GM23248 (cell line): ENCODE measurements around the gene ELFN1. TPM values are rescaled to one million over a fixed set of nuclear protein-coding genes. Genes with fewer than 3 reads are reported as not detected.

Experiments
- DNase-seq: peaks from one replicate; pipeline ENCODE4 v3.0.0-alpha.2; 2015
- H2AFZ ChIP-seq: fragments of 200-600 bp; sonication (generic); 2 replicates; pipeline ENCODE4 v1.6.1; 2016; ENCODE audit warnings: antibody characterized with exemption
- H3F3A ChIP-seq: fragments of 200-600 bp; sonication (generic); 2 replicates; pipeline ENCODE4 v1.6.1; 2016; ENCODE audit warnings: mild to moderate bottlenecking, antibody characterized with exemption, mixed run types; ENCODE audit not compliant: insufficient read depth
- H3K27ac ChIP-seq: fragments of 200-600 bp; sonication (generic); 2 replicates; pipeline ENCODE4 v1.5.1; 2016; ENCODE audit warnings: mild to moderate bottlenecking
- H3K27me3 ChIP-seq: fragments of 200-600 bp; sonication (generic); replicated peaks from 2 replicates; pipeline ENCODE4 v1.6.1; 2016; ENCODE audit warnings: mild to moderate bottlenecking; ENCODE audit not compliant: insufficient read depth
- H3K36me3 ChIP-seq: fragments of 200-600 bp; sonication (generic); 2 replicates; pipeline ENCODE4 v1.6.1; 2016; ENCODE audit warnings: low read depth, mild to moderate bottlenecking
- H3K4me1 ChIP-seq: fragments of 200-600 bp; sonication (generic); 2 replicates; pipeline ENCODE4 v1.6.1; 2016; ENCODE audit warnings: mild to moderate bottlenecking; ENCODE audit not compliant: insufficient read depth
- H3K4me2 ChIP-seq: fragments of 200-600 bp; sonication (generic); one replicate; pipeline ENCODE4 v1.6.1; 2016; ENCODE audit warnings: mild to moderate bottlenecking; ENCODE audit not compliant: unreplicated experiment
- H3K4me3 ChIP-seq: fragments of 200-600 bp; sonication (generic); 2 replicates; pipeline ENCODE4 v1.5.1; 2016; ENCODE audit warnings: mild to moderate bottlenecking
- H3K79me2 ChIP-seq: fragments of 200-600 bp; sonication (generic); 2 replicates; pipeline ENCODE4 v1.6.1; 2016; ENCODE audit warnings: mild to moderate bottlenecking; ENCODE audit not compliant: insufficient read depth
- H3K9ac ChIP-seq: fragments of 200-600 bp; sonication (generic); 2 replicates; pipeline ENCODE4 v1.6.1; 2016; ENCODE audit warnings: mild to moderate bottlenecking
- H3K9me2 ChIP-seq: fragments of 200-600 bp; sonication (generic); 2 replicates; pipeline ENCODE4 v1.6.1; 2016; ENCODE audit warnings: mixed run types, mild to moderate bottlenecking, moderate library complexity; ENCODE audit not compliant: insufficient read depth
- H3K9me3 ChIP-seq: fragments of 200-600 bp; sonication (generic); one replicate; pipeline ENCODE4 v1.6.1; 2017; ENCODE audit warnings: low read depth
- H4K20me1 ChIP-seq: fragments of 200-600 bp; sonication (generic); 2 replicates; pipeline ENCODE4 v1.6.0; 2016; ENCODE audit not compliant: insufficient read depth
- EZH2 ChIP-seq: fragments of 200-600 bp; sonication (generic); IDR thresholded peaks from 2 replicates; pipeline ENCODE4 v1.6.1; 2018; ENCODE audit warnings: antibody characterized with exemption, mild to moderate bottlenecking; ENCODE audit not compliant: insufficient read depth, poor library complexity, severe bottlenecking
- EZH2phosphoT487 ChIP-seq: fragments of 200-600 bp; sonication (generic); IDR thresholded peaks from 2 replicates; pipeline ENCODE4 v1.6.1; 2018; ENCODE audit warnings: antibody characterized with exemption, moderate library complexity, mild to moderate bottlenecking, low read depth; ENCODE audit not compliant: insufficient read depth
- WGBS, 2 experiments: methylation state at CpG; one replicate each; pipeline ENCODE4 v1.1.6; 2015 to 2017; ENCODE audit warnings: low lambda C conversion rate in 2 of 2, low coverage in 1 of 2; ENCODE audit errors: missing lambda C conversion rate in 2 of 2; 5-methylcytosine and 5-hydroxymethylcytosine counted together
- in situ Hi-C: fragments of 300-500 bp; cut with MboI; formaldehyde crosslinking; loops from 2 replicates; pipeline ENCODE4 v1.15.0; 2020
- polyA plus RNA-seq: library from polyadenylated mRNA; unstranded; fragments of >200 nt; fragmentation: Nextera tagmentation; extraction: Ambion mirVana; gene quantifications from 2 replicates; pipeline ENCODE4 v1.2.1, GENCODE V29; 2016
- total RNA-seq: library from RNA; depleted of rRNA; stranded (reverse); fragments of >200 nt; shearing (Covaris generic); gene quantifications from 2 replicates; pipeline ENCODE4 v1.2.3, GENCODE V29; 2014

ELFN1 gene
- total and polyA plus RNA-seq, 2 experiments from 2014 or later, result 0.13 to 6.2 TPM

DNA sequence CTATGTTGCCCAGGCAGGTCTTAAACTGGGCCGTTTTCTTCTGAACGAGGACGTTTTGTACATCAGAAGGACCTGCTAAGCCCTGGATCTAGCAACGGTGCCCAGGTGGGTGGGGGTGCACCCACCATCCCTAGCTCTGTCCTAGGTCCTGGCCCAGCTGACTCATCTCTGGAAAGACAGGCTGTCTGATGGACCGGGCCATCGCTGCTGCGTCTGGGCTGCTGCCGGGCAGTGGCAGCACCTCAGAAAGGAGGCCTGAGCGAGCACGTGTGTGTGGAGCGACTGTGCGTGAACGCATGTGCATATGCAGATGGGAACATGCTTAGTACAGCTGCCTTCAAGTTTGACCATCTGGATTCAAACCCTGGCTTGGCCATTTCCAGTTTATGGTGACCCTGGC, 7.3 kb upstream of the ELFN1 start:
- no peak overlapping the region for H2AFZ ChIP-seq
- no peaks in the 10 kb centered on the region for H3K36me3 ChIP-seq
- no peaks in the 10 kb centered on the region for H3K27me3 ChIP-seq
- H3K4me1 ChIP-seq, result peaks cover 9% of the 10 kb centered on the region
- 83 to 85% methylated on average over 13 of the region's 13 CpGs for WGBS, 2 experiments
- H3K9me3 ChIP-seq, result no peaks in the 10 kb centered on the region
- H3K79me2 ChIP-seq, result no peaks in the 10 kb centered on the region
- no peaks in the 10 kb centered on the region for H4K20me1 ChIP-seq
- no peaks in the 10 kb centered on the region for H3K9me2 ChIP-seq
- DNase-seq, result no peak
- no peak overlapping the region for H3K27ac ChIP-seq
- peaks cover 8% of the 10 kb centered on the region for H3F3A ChIP-seq
- H3K4me2 ChIP-seq, result no peak overlapping the region
- TF ChIP-seq EZH2 (no peak), EZH2phosphoT487 (no peak)
- H3K9ac ChIP-seq, result no peak overlapping the region
- in situ Hi-C loops, result no loop called here
- H3K4me3 ChIP-seq, result no peak overlapping the region

DNA sequence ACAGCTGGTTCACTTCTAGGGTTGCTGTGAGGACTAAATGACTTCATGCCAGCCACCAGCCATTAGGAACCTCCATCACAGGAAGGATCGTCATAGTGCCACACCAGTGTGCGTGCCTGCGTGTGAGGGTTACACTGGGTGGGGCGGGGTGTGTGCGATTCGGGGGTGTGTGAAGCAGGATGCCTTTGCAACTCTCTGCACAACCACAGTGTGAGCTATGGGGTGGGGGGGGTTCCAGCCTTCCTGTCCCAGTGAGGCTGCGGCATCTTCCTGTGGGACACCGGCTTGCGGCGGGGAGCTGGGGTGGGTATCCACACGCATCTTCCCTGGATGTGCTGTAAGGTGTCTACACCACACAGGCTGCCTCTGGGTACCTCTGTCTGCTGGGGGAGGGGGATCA, 6.9 kb upstream of the ELFN1 start:
- DNase-seq, result no peak
- Histone ChIP-seq H3K4me3 (no peak overlapping the region), H3K27me3 (no peaks in the 10 kb centered on the region), H3K9me2 (no peaks in the 10 kb centered on the region), H4K20me1 (no peaks in the 10 kb centered on the region), H3K9ac (no peak overlapping the region), H3K79me2 (no peaks in the 10 kb centered on the region), H3K36me3 (no peaks in the 10 kb centered on the region), H3K27ac (no peak overlapping the region), H3K4me1 (peaks cover 9% of the 10 kb centered on the region), H2AFZ (no peak overlapping the region), H3F3A (peaks cover 11% of the 10 kb centered on the region), H3K4me2 (no peak overlapping the region), H3K9me3 (no peaks in the 10 kb centered on the region)
- TF ChIP-seq EZH2phosphoT487, result no peak
- no peak for TF ChIP-seq EZH2
- 92 to 93% methylated on average over 11 of the region's 11 CpGs for WGBS, 2 experiments
- in situ Hi-C loops, result no loop called here

DNA sequence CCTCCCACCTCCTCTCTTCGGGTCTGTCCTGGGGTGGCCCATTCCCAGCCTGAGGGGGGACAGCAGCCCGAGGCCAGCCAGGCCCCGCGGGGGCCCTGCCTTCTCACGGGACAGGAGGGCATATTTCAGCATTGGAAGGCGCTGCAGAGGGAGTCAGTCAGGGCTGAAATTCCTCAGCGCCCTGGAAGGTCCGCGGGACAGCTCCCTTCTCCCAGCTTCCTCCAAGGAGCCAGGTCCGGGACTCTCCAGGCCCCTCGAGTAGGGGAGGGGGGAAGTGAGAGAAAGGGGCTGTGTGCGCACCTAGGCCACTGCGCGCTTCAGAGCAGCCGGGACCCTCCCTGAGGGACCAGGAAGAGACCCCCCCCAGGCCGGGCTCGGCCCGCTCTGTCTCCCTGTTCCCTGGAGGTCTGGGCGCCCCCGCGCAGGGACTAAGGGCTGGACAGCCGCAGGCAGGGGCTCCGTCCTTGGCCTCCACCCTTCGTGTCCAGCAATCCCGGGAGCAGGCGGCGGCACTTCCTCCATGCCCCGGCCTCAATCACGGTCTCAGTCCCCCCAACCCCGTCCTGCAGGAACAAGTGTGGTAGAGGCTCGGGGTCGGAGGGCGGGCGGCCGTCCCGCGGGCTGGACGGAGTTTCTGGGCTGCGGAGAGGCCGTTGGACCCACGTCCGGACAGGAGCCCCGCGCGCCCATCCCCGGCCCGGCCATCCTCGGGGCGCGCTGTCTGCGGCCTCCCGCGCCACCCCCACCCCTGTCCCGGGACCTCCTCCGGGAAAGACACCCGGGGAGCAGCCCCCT, 6.0 kb upstream of the ELFN1 start:
- TF ChIP-seq EZH2 (no peak), EZH2phosphoT487 (no peak)
- no peaks in the 10 kb centered on the region for H3K36me3 ChIP-seq
- H3F3A ChIP-seq, result peaks cover 13% of the 10 kb centered on the region
- no peaks in the 10 kb centered on the region for H3K27me3 ChIP-seq
- no peak for DNase-seq
- 32 to 33% methylated on average over 26 to 37 of the region's 56 CpGs for WGBS, 2 experiments
- peak overlapping the region; percentile 83 for H2AFZ ChIP-seq
- peaks cover 9% of the 10 kb centered on the region for H3K4me1 ChIP-seq
- H3K79me2 ChIP-seq, result no peaks in the 10 kb centered on the region
- no peaks in the 10 kb centered on the region for H3K9me3 ChIP-seq
- peak overlapping the region; percentile 64 for H3K4me2 ChIP-seq
- no peak overlapping the region for H3K27ac ChIP-seq
- H3K4me3 ChIP-seq, result peak overlapping the region; percentile 78
- no peaks in the 10 kb centered on the region for H4K20me1 ChIP-seq
- in situ Hi-C loops, result no loop called here
- H3K9me2 ChIP-seq, result no peaks in the 10 kb centered on the region
- peak overlapping the region; percentile 85 for H3K9ac ChIP-seq

DNA sequence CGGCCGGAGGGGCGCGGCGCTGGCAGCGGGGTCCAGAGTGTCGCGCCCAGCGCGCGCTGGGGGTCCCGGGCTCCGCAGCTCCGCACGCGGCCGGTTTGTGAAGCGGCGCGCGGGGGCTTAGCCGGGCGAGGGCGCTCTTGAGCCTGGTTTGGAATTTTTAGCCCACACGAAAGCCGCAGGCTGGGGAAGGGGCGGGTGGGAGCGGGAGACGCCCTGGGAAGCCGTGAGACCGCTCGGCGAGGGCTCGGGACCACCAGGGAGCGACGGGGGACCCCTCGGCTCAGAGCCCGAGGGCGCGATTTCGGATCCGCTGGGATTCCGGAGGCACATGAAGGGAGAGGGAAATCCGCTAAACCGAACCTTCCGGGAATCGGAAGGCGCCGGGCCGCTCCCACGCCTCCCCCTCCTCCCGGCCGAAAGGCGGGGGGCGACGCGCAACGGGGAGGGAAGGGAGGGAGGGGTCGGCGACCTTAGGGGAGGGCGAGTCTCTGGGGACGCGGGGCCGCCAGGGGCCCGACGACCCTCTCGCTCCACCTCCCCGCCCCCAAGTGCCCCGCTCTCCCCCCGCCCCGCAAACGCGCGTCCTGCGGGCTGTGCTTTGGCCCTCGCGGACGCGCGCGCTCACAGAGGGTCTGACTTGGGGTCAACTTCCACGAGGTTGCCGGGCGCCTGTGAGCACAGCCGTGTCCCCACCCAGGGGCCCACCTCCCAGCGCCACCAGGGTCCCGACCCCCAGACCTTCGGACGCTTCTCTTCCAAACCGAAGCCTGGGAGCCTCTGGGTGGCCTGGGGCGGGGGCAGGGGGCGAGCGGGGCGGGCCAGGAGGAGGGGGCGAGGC, 5.1 kb upstream of the ELFN1 start:
- H2AFZ ChIP-seq, result peak overlapping the region; percentile 83
- H3K9ac ChIP-seq, result peak overlapping the region; percentile 85
- in situ Hi-C loops, result no loop called here
- no peaks in the 10 kb centered on the region for H4K20me1 ChIP-seq
- TF ChIP-seq EZH2 (no peak), EZH2phosphoT487 (no peak)
- H3K9me3 ChIP-seq, result no peaks in the 10 kb centered on the region
- H3K27me3 ChIP-seq, result no peaks in the 10 kb centered on the region
- H3K4me2 ChIP-seq, result peak overlapping the region; percentile 64
- no peaks in the 10 kb centered on the region for H3K9me2 ChIP-seq
- H3K4me1 ChIP-seq, result peaks cover 5% of the 10 kb centered on the region; the same call in 1 of the 2 replicates
- H3K4me3 ChIP-seq, result peak overlapping the region; percentile 78
- WGBS, 2 experiments, result 0 to 1% methylated on average over 29 to 75 of the region's 95 CpGs
- H3K27ac ChIP-seq, result no peak overlapping the region
- DNase-seq, result peak; percentile 78
- no peaks in the 10 kb centered on the region for H3K36me3 ChIP-seq
- peaks cover 12% of the 10 kb centered on the region for H3F3A ChIP-seq
- H3K79me2 ChIP-seq, result no peaks in the 10 kb centered on the region
